ENCODE data around the gene PLA2G4D.

Gene PLA2G4D

DNA sequence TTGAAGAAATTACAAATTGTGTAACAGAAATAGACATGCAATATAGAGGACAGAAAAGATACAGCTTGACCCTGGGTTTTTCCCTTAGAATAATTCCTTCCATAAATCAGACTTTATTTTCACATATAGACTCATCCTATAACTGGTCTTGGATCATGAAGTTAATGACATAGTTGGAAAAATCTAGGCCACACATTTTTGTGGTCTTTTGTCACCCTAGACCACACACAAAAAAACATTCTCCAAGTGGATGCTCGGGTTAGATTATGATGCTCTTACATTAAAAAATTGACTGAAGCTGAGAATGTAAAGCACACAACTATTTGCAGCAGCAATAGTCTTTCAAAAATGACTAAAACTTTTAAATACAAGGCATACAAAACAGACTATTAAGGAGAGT lies 7.5 kb upstream of the PLA2G4D start:
- Histone ChIP-seq H3K9me3 (ENCODE audit: low read length) (no peaks in the 10 kb centered on the region), H3K27ac (ENCODE audit: low read depth, low read length, poor library complexity, severe bottlenecking) (no peak overlapping the region), H3K4me3 (ENCODE audit: low read depth, low read length, poor library complexity, severe bottlenecking) (no peak overlapping the region), H3K36me3 (ENCODE audit: insufficient read depth, low read length) (no peaks in the 10 kb centered on the region), H3K4me1 (ENCODE audit: insufficient read depth, low read length, severe bottlenecking) (no peaks in the 10 kb centered on the region), H3K9ac (ENCODE audit: low read length) (no peak overlapping the region), H3K4me2 (ENCODE audit: low read length) (no peak overlapping the region), H3K9me2 (ENCODE audit: low read depth, low read length) (no peaks in the 10 kb centered on the region), H3K27me3 (ENCODE audit: insufficient read depth, low read length) (no peaks in the 10 kb centered on the region), H2AFZ (ENCODE audit: low read length) (no peak overlapping the region), H4K20me1 (ENCODE audit: insufficient read depth, low read length) (no peaks in the 10 kb centered on the region), H3K79me2 (ENCODE audit: insufficient read depth, low read length) (no peaks in the 10 kb centered on the region), H3F3A (ENCODE audit: insufficient read depth, low read length) (no peaks in the 10 kb centered on the region)
- TF ChIP-seq, protein P1, sequence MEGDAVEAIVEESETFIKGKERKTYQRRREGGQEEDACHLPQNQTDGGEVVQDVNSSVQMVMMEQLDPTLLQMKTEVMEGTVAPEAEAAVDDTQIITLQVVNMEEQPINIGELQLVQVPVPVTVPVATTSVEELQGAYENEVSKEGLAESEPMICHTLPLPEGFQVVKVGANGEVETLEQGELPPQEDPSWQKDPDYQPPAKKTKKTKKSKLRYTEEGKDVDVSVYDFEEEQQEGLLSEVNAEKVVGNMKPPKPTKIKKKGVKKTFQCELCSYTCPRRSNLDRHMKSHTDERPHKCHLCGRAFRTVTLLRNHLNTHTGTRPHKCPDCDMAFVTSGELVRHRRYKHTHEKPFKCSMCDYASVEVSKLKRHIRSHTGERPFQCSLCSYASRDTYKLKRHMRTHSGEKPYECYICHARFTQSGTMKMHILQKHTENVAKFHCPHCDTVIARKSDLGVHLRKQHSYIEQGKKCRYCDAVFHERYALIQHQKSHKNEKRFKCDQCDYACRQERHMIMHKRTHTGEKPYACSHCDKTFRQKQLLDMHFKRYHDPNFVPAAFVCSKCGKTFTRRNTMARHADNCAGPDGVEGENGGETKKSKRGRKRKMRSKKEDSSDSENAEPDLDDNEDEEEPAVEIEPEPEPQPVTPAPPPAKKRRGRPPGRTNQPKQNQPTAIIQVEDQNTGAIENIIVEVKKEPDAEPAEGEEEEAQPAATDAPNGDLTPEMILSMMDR (IDR thresholded peaks at IDR 0.05; ENCODE audit: low read length) = no peak
- TF ChIP-seq EZH2 (IDR thresholded peaks at IDR 0.05; ENCODE audit: borderline replicate concordance, low read length) = no peak

DNA sequence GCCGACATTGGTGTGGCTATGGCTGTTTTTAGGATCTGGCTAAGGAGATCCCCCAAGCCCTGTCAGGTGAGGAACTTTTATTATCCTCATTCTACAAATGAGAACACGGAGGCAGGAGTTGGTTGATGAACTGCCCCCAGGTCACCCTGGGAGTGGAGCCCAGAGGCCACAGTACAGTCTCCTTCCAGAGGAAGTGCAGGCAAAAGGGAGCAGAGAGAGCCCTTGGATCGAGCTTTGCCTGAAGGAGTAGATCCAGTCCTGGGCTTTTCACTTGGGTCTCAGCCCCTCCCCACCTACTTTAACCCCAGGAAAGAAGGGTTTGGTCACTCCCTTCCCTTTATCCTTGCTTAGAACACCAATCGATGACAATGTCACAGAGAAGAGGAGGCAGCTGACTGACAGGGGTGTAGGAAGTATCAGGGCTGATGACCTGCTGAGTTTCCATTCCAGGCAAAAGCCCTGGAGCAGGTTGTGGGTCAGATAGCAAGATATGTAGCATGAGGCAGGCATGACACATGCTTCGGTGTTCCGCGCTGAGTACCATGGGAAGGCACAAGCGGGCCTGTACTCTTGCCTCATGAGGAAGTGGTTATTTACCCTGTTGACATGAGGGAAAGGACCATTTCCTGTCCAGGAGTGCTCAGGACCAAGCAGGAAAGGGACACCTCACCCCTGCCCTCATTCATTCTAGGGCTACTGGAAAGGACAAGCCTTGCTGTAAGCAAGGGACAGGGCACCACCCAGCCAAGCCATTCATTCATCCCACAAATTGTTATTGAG lies 5.8 kb upstream of the PLA2G4D start:
- H3K9me2 ChIP-seq (ENCODE audit: low read depth, low read length) = no peaks in the 10 kb centered on the region
- no peak overlapping the region for H3K9ac ChIP-seq (ENCODE audit: low read length)
- H2AFZ ChIP-seq (ENCODE audit: low read length) = no peak overlapping the region
- no peak for TF ChIP-seq EZH2 (IDR thresholded peaks at IDR 0.05; ENCODE audit: borderline replicate concordance, low read length)
- TF ChIP-seq, protein P1 (IDR thresholded peaks at IDR 0.05; ENCODE audit: low read length) = no peak
- no peaks in the 10 kb centered on the region for H3K9me3 ChIP-seq (ENCODE audit: low read length)
- H3K79me2 ChIP-seq (ENCODE audit: insufficient read depth, low read length) = no peaks in the 10 kb centered on the region
- no peak overlapping the region for H3K4me2 ChIP-seq (ENCODE audit: low read length)
- no peaks in the 10 kb centered on the region for H3K36me3 ChIP-seq (ENCODE audit: insufficient read depth, low read length)
- H4K20me1 ChIP-seq (ENCODE audit: insufficient read depth, low read length) = no peaks in the 10 kb centered on the region
- no peaks in the 10 kb centered on the region for H3K4me1 ChIP-seq (ENCODE audit: insufficient read depth, low read length, severe bottlenecking)
- no peak overlapping the region for H3K4me3 ChIP-seq (ENCODE audit: low read depth, low read length, poor library complexity, severe bottlenecking)
- no peak overlapping the region for H3K27ac ChIP-seq (ENCODE audit: low read depth, low read length, poor library complexity, severe bottlenecking)
- no peaks in the 10 kb centered on the region for H3K27me3 ChIP-seq (ENCODE audit: insufficient read depth, low read length)
- H3F3A ChIP-seq (ENCODE audit: insufficient read depth, low read length) = no peaks in the 10 kb centered on the region

DNA sequence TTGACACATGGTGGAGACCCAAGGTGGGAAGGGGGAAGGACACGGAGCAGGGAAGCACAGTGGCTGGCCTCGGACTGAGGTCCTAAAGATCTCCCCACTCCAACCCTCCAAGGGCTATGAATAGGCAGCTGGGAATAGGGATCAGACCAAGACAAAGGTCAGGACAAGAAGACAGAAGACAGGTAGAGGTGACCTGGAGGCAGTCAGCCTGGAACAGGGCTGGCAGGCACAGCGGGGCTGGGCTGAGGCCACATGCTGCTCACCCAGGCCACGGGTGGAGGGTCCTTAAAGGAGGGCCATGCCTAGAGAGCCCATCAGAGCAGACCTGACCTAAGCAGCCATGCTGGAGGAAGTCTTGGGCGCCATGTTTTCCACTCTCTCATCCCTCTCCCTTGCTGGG lies 2.7 kb upstream of the PLA2G4D start:
- Histone ChIP-seq H3F3A (ENCODE audit: insufficient read depth, low read length) (no peaks in the 10 kb centered on the region), H3K36me3 (ENCODE audit: insufficient read depth, low read length) (no peaks in the 10 kb centered on the region), H3K4me2 (ENCODE audit: low read length) (no peak overlapping the region), H4K20me1 (ENCODE audit: insufficient read depth, low read length) (no peaks in the 10 kb centered on the region), H2AFZ (ENCODE audit: low read length) (no peak overlapping the region), H3K9me3 (ENCODE audit: low read length) (no peaks in the 10 kb centered on the region), H3K9me2 (ENCODE audit: low read depth, low read length) (no peaks in the 10 kb centered on the region), H3K4me3 (ENCODE audit: low read depth, low read length, poor library complexity, severe bottlenecking) (no peak overlapping the region), H3K4me1 (ENCODE audit: insufficient read depth, low read length, severe bottlenecking) (no peaks in the 10 kb centered on the region), H3K9ac (ENCODE audit: low read length) (no peak overlapping the region), H3K27ac (ENCODE audit: low read depth, low read length, poor library complexity, severe bottlenecking) (no peak overlapping the region), H3K27me3 (ENCODE audit: insufficient read depth, low read length) (no peaks in the 10 kb centered on the region), H3K79me2 (ENCODE audit: insufficient read depth, low read length) (no peaks in the 10 kb centered on the region)
- TF ChIP-seq EZH2 (IDR thresholded peaks at IDR 0.05; ENCODE audit: borderline replicate concordance, low read length) = no peak
- TF ChIP-seq, protein P1 (IDR thresholded peaks at IDR 0.05; ENCODE audit: low read length) = no peak
